DND-41 (cell line): ENCODE results near the gene RHBDF2.

ENCODE experiments used
- EZH2 ChIP-seq: IDR thresholded peaks from 3 replicates; pipeline ENCODE4 v1.6.1; 2012; ENCODE audit warnings: borderline replicate concordance, low read depth, mild to moderate bottlenecking, moderate library complexity, low read length, inconsistent platforms; ENCODE audit not compliant: severe bottlenecking
- TF ChIP-seq, protein P1 (sequence below): IDR thresholded peaks from 2 replicates; pipeline ENCODE4 v1.5.1; 2012; ENCODE audit warnings: borderline replicate concordance, low read length, moderate library complexity, mild to moderate bottlenecking; ENCODE audit not compliant: poor library complexity, severe bottlenecking; ENCODE audit errors: extremely low read depth

DNA sequence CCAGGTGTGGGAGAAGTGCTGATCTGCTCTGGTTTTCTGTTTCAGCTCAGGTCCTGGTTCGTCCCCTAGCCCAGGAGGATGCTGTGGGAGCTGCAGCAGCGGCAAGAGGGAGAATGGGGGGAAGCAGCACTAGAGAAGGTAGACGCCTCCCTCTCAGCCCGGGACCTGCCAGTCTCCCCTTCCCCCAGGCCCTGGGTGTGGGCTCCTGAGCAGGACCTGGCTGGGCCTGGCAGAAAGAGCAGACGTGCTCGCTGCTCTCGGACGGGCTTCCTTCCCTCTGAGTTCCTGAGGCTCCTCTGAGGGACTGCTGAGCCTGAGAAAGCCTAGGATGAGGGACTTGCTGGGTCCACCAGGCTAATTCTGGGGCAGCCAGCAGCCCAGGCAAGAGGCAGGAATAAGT lies 41.8 kb upstream of the RHBDF2 start:
- TF ChIP-seq, protein P1, sequence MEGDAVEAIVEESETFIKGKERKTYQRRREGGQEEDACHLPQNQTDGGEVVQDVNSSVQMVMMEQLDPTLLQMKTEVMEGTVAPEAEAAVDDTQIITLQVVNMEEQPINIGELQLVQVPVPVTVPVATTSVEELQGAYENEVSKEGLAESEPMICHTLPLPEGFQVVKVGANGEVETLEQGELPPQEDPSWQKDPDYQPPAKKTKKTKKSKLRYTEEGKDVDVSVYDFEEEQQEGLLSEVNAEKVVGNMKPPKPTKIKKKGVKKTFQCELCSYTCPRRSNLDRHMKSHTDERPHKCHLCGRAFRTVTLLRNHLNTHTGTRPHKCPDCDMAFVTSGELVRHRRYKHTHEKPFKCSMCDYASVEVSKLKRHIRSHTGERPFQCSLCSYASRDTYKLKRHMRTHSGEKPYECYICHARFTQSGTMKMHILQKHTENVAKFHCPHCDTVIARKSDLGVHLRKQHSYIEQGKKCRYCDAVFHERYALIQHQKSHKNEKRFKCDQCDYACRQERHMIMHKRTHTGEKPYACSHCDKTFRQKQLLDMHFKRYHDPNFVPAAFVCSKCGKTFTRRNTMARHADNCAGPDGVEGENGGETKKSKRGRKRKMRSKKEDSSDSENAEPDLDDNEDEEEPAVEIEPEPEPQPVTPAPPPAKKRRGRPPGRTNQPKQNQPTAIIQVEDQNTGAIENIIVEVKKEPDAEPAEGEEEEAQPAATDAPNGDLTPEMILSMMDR, result no peak
- no peak for TF ChIP-seq EZH2
